GM21619 (cell line): ENCODE data around the gene CTBP2.
"Not testable (repeated sequence)": the region's sequence is repeated elsewhere in the genome, so short reads cannot be mapped to it uniquely, and the experiment has no call there.

Experiments
- ATAC-seq: cut with Tn5 transposase; IDR thresholded peaks from one replicate; pipeline ENCODE4 v1.9.1; 2021; ENCODE audit not compliant: unreplicated experiment

CTBP2 gene

GRCh38 chr10:125158601-125159485, 1.5 kb downstream of the CTBP2 start:
- ATAC-seq = no peak

GRCh38 chr10:125158275-125158600, 2.1 kb downstream of the CTBP2 start:
- ATAC-seq = no peak

- ATAC-seq = no peak
These were observed 2.9 kb downstream of the CTBP2 start for GRCh38 chr10:125157505-125157904.

- ATAC-seq = no peak
These were observed 3.5 kb downstream of the CTBP2 start for GRCh38 chr10:125156739-125157480.

GRCh38 chr10:125156196-125156595, 4.2 kb downstream of the CTBP2 start:
- ATAC-seq = no peak

GRCh38 chr10:125155101-125155500, 5.3 kb downstream of the CTBP2 start:
- ATAC-seq = no peak

- ATAC-seq = no peak
These were observed 5.8 kb downstream of the CTBP2 start for GRCh38 chr10:125154529-125154928.

GRCh38 chr10:125153703-125154490, 6.5 kb downstream of the CTBP2 start:
- no peak for ATAC-seq

- no peak for ATAC-seq
These were observed 7.7 kb downstream of the CTBP2 start for GRCh38 chr10:125152450-125153368.

GRCh38 chr10:125151553-125152449, 8.6 kb downstream of the CTBP2 start:
- no peak for ATAC-seq

- no peak for ATAC-seq
These were observed 9.2 kb downstream of the CTBP2 start for GRCh38 chr10:125151170-125151552.

GRCh38 chr10:125150376-125151083, 9.8 kb downstream of the CTBP2 start:
- ATAC-seq = not testable (repeated sequence)

- no peak for ATAC-seq
These were observed 10.7 kb downstream of the CTBP2 start for GRCh38 chr10:125149680-125150047.

GRCh38 chr10:125149036-125149679, 11.2 kb downstream of the CTBP2 start:
- ATAC-seq = no peak

GRCh38 chr10:125148528-125148927, 11.8 kb downstream of the CTBP2 start:
- no peak for ATAC-seq

GRCh38 chr10:125147971-125148439, 12.4 kb downstream of the CTBP2 start:
- no peak for ATAC-seq

GRCh38 chr10:125146791-125147579, 13.4 kb downstream of the CTBP2 start:
- no peak for ATAC-seq
